ENCODE results near the gene ZDHHC19. TPM values are rescaled to one million over a fixed set of nuclear protein-coding genes. Genes with fewer than 3 reads are reported as not detected.
"Not testable (repeated sequence)": the region's sequence is repeated elsewhere in the genome, so short reads cannot be mapped to it uniquely, and the experiment has no call there.

ZDHHC19 gene
- total and polyA plus RNA-seq, 12 donors: 0.19 to 1.3 (median 0.77) TPM; not detected in 9

GRCh38 chr3:196216089-196216564 is 4.9 kb upstream of the ZDHHC19 start, which contains the start of gene SLC51A:
TSS of gene SLC51A (plus strand) at chr3:196216534. CDS start at chr3:196216713, 179 bp downstream.
- intact Hi-C loops (cut with DNase I): no loop called here
- TF ChIP-seq CTCF (IDR thresholded peaks at IDR 0.05): no peak
- Histone ChIP-seq H3K9me3 (no peaks in the 10 kb centered on the region), H3K27ac (no peak within 1 kb of the TSS), H3K36me3 (no peaks in the 10 kb centered on the region), H3K4me1 (peaks cover 0 to 26% (median 8%) of the 10 kb centered on the region in 9 donors), H3K27me3 (peaks cover 3 to 31% (median 17%) of the 10 kb centered on the region in 7 donors), H3K4me3 (no peak within 1 kb of the TSS)
- 52 to 57% methylated on average over 15 of the region's 15 CpGs for WGBS, 2 donors
- ATAC-seq (no peak), DNase-seq (no peak)

- Histone ChIP-seq H3K4me3 (no peak overlapping the region), H3K27me3 (peaks cover 3 to 31% (median 17%) of the 10 kb centered on the region in 7 donors), H3K27ac (no peak overlapping the region), H3K36me3 (no peaks in the 10 kb centered on the region), H3K9me3 (no peaks in the 10 kb centered on the region), H3K4me1 (peaks cover 0 to 26% (median 8%) of the 10 kb centered on the region in 9 donors)
- intact Hi-C loops (cut with DNase I): no loop called here
- no peak for TF ChIP-seq CTCF (IDR thresholded peaks at IDR 0.05)
- DNase-seq (no peak), ATAC-seq (no peak)
- 65 to 66% methylated on average over 10 of the region's 10 CpGs for WGBS, 2 donors
Observed at GRCh38 chr3:196215493-196216020, 4.4 kb upstream of the ZDHHC19 start.

- ATAC-seq (no peak), DNase-seq (no peak)
- no peaks in the 10 kb centered on the region for H3K36me3 ChIP-seq
- no peak overlapping the region for H3K4me3 ChIP-seq
- H3K9me3 ChIP-seq: no peaks in the 10 kb centered on the region
- 82 to 91% methylated on average over 16 of the region's 16 CpGs for WGBS, 2 donors
- peaks cover 0 to 23% (median 6%) of the 10 kb centered on the region in 9 donors for H3K4me1 ChIP-seq
- peaks cover 3 to 31% (median 17%) of the 10 kb centered on the region in 7 donors for H3K27me3 ChIP-seq
- TF ChIP-seq CTCF (IDR thresholded peaks at IDR 0.05): no peak
- intact Hi-C loops (cut with DNase I): no loop called here
- H3K27ac ChIP-seq: no peak overlapping the region
Observed at GRCh38 chr3:196214783-196215441, 3.7 kb upstream of the ZDHHC19 start.

GRCh38 chr3:196209944-196210672 is 1.1 kb downstream of the ZDHHC19 start:
- H3K36me3 ChIP-seq; H3K4me1 ChIP-seq; intact Hi-C loops (cut with DNase I); ATAC-seq; H3K4me3 ChIP-seq; H3K9me3 ChIP-seq; H3K27ac ChIP-seq; DNase-seq: not testable (repeated sequence)
- H3K27me3 ChIP-seq: peaks cover 3 to 25% (median 10%) of the 10 kb centered on the region in 7 donors
- WGBS, 2 donors: 88 to 95% methylated on average over 11 of the region's 11 CpGs
